GM18519 (cell line): ENCODE data around the gene SPOCK2.

ENCODE experiments used
- ATAC-seq: cut with Tn5 transposase; IDR thresholded peaks from one replicate; pipeline ENCODE4 v1.9.1; 2021; ENCODE audit warnings: mild to moderate bottlenecking, moderate library complexity; ENCODE audit not compliant: unreplicated experiment, low FRiP score

Gene SPOCK2

GRCh38 chr10:72090326-72090725 lies 2.0 kb upstream of the SPOCK2 start:
- ATAC-seq: no peak

GRCh38 chr10:72089618-72090017 lies 1.3 kb upstream of the SPOCK2 start:
- no peak for ATAC-seq

GRCh38 chr10:72088889-72089575 lies 681 bp upstream of the SPOCK2 start:
- no peak for ATAC-seq

GRCh38 chr10:72087392-72087968 lies 871 bp downstream of the SPOCK2 start:
- no peak for ATAC-seq

- no peak for ATAC-seq
Measured at GRCh38 chr10:72086466-72087391, 1.6 kb downstream of the SPOCK2 start.

GRCh38 chr10:72085864-72086465 lies 2.4 kb downstream of the SPOCK2 start:
- no peak for ATAC-seq

- ATAC-seq: no peak
Measured at GRCh38 chr10:72085166-72085565, 3.2 kb downstream of the SPOCK2 start.

GRCh38 chr10:72083790-72084459 lies 4.4 kb downstream of the SPOCK2 start:
- no peak for ATAC-seq

- ATAC-seq: no peak
Measured at GRCh38 chr10:72082856-72083789, 5.2 kb downstream of the SPOCK2 start.

- ATAC-seq: no peak
Measured at GRCh38 chr10:72081772-72082590, 6.4 kb downstream of the SPOCK2 start.

GRCh38 chr10:72081210-72081609 lies 7.1 kb downstream of the SPOCK2 start:
- no peak for ATAC-seq

GRCh38 chr10:72080042-72080975 lies 8.0 kb downstream of the SPOCK2 start:
- no peak for ATAC-seq

GRCh38 chr10:72079356-72079755 lies 9.0 kb downstream of the SPOCK2 start:
- no peak for ATAC-seq

- no peak for ATAC-seq
Measured at GRCh38 chr10:72077275-72077990, 10.9 kb downstream of the SPOCK2 start.

- ATAC-seq: no peak
Measured at GRCh38 chr10:72076756-72077155, 11.6 kb downstream of the SPOCK2 start.

- ATAC-seq: no peak
Measured at GRCh38 chr10:72075376-72076115, 12.8 kb downstream of the SPOCK2 start.
